ENCODE results near the gene INSIG2. TPM values are rescaled to one million over a fixed set of nuclear protein-coding genes. Genes with fewer than 3 reads are reported as not detected.

Gene INSIG2
- total and polyA plus RNA-seq, 2 experiments from 2014 or later, result 8.1 to 15.1 TPM

GRCh38 chr2:118145806-118146205 lies 57.5 kb downstream of the INSIG2 start (continued):
- TF ChIP-seq EZH2 (IDR thresholded peaks at IDR 0.05; ENCODE audit: low read depth, unreplicated experiment), result no peak
- TF ChIP-seq, protein P1, sequence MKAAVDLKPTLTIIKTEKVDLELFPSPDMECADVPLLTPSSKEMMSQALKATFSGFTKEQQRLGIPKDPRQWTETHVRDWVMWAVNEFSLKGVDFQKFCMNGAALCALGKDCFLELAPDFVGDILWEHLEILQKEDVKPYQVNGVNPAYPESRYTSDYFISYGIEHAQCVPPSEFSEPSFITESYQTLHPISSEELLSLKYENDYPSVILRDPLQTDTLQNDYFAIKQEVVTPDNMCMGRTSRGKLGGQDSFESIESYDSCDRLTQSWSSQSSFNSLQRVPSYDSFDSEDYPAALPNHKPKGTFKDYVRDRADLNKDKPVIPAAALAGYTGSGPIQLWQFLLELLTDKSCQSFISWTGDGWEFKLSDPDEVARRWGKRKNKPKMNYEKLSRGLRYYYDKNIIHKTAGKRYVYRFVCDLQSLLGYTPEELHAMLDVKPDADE (IDR thresholded peaks at IDR 0.05), result no peak
- TF ChIP-seq REST (IDR thresholded peaks at IDR 0.05; ENCODE audit: unreplicated experiment), result no peak
- TF ChIP-seq STAT1 (IDR thresholded peaks at IDR 0.05; ENCODE audit: unreplicated experiment), result no peak
- TF ChIP-seq EZH2phosphoT487 (IDR thresholded peaks at IDR 0.05; ENCODE audit: unreplicated experiment), result no peak
- no peak for TF ChIP-seq POLR2AphosphoS5 (IDR thresholded peaks at IDR 0.05; ENCODE audit: low read depth)

GRCh38 chr2:118146315-118147283 lies 58.3 kb downstream of the INSIG2 start:
- no peak for TF ChIP-seq REST (IDR thresholded peaks at IDR 0.05; ENCODE audit: unreplicated experiment)
- no peak for TF ChIP-seq EZH2 (IDR thresholded peaks at IDR 0.05; ENCODE audit: low read depth, unreplicated experiment)
- no peak for TF ChIP-seq JUNB (IDR thresholded peaks at IDR 0.05; ENCODE audit: unreplicated experiment)
- DNase-seq (ENCODE audit: low spot score) (no peak), ATAC-seq (no peak)
- H3K4me1 ChIP-seq (ENCODE audit: insufficient read depth), result no peaks in the 10 kb centered on the region
- H3K27ac ChIP-seq (ENCODE audit: low read depth), result no peak overlapping the region
- no peaks in the 10 kb centered on the region for H3K9me2 ChIP-seq (ENCODE audit: insufficient read depth)
- Mint-ChIP-seq H3K4me1 (peaks cover 5% of the 10 kb centered on the region; the same call in 2 of the 3 replicates), H3K4me3 (no peak overlapping the region), H3K27ac (no peak overlapping the region), H3K36me3 (ENCODE audit: low read depth) (peaks cover 10% of the 10 kb centered on the region; the same call in 2 of the 3 replicates), H3K9me3 (peaks cover 14% of the 10 kb centered on the region), H3K27me3 (ENCODE audit: insufficient read depth, low read depth, poor library complexity) (peaks cover 5% of the 10 kb centered on the region)
- H3K27me3 ChIP-seq (ENCODE audit: insufficient read depth), result no peaks in the 10 kb centered on the region
- H3K79me2 ChIP-seq (replicated peaks; ENCODE audit: insufficient read depth), result no peaks in the 10 kb centered on the region
- no peaks in the 10 kb centered on the region for H3F3A ChIP-seq (replicated peaks; ENCODE audit: low read depth)
- no peaks in the 10 kb centered on the region; the same call in 1 of the 2 replicates for H3K36me3 ChIP-seq (ENCODE audit: insufficient read depth)
- H3K4me3 ChIP-seq, result no peak overlapping the region
- no peak overlapping the region for H2AFZ ChIP-seq
- no peaks in the 10 kb centered on the region for H4K20me1 ChIP-seq (replicated peaks; ENCODE audit: insufficient read depth)
- H3K4me2 ChIP-seq, result no peak overlapping the region

Data from GM23338 (cell line).